DMS79 treated with DMSO at 0.1 percent for 48 hours (cell line): ENCODE measurements around the gene MPO.

Source experiments
- DNase-seq: peaks from one replicate; lab custom pipeline; 2025; lab: John Stamatoyannopoulos, UW

MPO gene

DNA sequence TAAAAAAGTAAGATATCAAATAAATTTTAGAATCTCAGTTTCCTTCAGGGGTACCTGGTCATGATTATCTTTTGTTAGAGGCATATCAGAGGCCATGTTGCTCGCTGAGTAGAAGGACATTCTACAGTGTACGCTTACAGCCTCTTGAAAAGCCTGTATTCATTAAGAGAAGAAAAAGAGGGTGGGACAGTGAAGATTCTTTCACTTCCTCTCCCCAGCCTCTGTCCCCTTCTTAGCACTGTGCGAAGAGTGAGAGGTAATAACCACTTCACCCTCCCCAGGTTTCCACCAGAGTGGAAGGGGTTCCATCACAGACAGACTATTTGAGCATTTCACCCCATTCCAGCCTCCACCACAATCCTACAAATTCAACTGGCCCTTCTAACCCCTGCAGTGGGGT lies 47.2 kb downstream of the MPO start:
- no peak for DNase-seq

DNA sequence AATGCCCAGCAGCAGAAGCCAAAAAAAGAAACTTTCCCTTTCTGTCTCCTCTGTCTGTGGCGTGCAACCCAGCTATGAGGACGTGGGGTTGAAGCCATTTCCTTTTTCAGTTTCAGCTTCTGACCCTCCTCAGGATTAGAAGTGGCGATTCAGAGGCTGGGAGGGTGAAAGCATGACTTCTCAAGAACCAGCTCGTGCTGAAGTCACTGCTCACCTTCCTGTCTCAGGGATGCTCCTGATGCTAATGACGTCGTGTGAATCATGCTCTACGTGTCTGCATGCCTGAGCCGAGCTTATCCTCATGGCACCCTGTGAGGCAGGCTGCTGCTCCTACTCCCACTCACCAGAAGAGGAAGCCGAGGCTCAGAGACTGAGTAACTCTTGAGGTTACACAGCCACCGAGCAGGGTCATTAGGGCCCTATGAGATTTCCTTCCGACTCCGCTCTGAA lies 48.0 kb downstream of the MPO start:
- no peak for DNase-seq

DNA sequence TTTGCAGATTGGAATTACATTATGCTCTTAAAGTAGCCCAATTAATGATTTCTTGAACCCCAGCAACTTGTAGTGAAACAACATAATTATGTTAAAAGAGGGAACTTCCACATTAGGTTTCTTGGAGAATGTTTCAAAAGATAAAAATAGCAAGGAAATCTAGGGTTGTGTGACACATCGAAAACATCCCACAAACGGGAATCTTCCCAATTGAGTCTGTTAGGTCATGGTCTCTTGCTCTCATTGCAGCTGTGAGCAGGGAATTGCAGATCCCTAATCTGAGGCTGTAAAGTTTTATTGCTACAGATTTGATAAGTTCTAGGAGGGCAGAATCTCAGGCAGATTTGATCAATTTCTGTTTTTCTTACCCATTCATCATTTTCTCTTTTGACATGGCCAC lies 49.1 kb downstream of the MPO start:
- DNase-seq, result no peak

- DNase-seq, result no peak
These were observed 50.9 kb downstream of the MPO start for GRCh38 chr17:58229881-58230280.

GRCh38 chr17:58229384-58229783 lies 51.4 kb downstream of the MPO start:
- no peak for DNase-seq

DNA sequence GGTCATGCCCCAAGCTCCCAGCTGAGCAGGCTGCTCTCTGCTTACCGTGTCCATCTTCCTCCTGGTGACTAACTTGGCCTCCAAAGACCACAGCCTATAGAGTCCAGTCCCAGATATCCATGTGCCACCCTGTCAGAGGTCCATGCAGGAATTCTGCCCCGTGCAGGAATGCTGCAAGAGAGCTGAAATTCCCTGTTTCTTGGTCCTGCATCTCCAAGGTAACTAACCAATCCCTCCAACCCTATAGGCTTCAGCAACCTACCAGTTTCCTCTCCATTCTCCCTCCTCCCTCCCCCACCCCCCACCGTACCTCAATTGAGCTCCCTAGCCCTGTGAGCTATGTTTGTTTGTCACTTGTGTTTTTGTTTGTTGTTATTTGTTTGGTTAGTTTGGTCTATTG lies 52.1 kb downstream of the MPO start:
- no peak for DNase-seq

GRCh38 chr17:58227733-58228132 lies 53.0 kb downstream of the MPO start:
- DNase-seq, result no peak

DNA sequence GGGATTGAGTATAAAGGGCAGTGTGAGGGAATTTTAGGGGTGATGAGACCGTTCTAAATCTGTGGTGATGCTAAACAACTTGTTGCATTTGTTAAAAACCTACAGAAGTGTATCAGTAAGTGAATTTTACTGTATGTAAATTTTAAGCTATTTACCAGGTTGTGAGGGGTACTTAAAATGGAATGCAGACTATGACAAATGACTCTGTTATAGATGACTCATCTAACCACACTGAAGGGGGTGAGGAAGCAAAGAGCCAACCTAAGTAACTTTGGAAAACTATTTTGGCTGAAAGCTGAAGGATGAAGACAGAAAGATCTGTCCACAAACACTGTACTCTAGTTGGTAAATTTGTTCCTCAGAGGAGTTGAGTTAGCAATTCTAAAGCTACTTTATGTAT lies 56.4 kb downstream of the MPO start:
- no peak for DNase-seq
